Measurements from ENCODE around the gene PDE3A.
"Not testable (repeated sequence)": the region's sequence is repeated elsewhere in the genome, so short reads cannot be mapped to it uniquely, and the experiment has no call there.

Gene PDE3A

GRCh38 chr12:20546267-20546666 is 177.9 kb downstream of the PDE3A start:
- in situ Hi-C loops (cut with MboI; ENCODE audit: low sequenced_read_pairs) = no loop called here

DNA sequence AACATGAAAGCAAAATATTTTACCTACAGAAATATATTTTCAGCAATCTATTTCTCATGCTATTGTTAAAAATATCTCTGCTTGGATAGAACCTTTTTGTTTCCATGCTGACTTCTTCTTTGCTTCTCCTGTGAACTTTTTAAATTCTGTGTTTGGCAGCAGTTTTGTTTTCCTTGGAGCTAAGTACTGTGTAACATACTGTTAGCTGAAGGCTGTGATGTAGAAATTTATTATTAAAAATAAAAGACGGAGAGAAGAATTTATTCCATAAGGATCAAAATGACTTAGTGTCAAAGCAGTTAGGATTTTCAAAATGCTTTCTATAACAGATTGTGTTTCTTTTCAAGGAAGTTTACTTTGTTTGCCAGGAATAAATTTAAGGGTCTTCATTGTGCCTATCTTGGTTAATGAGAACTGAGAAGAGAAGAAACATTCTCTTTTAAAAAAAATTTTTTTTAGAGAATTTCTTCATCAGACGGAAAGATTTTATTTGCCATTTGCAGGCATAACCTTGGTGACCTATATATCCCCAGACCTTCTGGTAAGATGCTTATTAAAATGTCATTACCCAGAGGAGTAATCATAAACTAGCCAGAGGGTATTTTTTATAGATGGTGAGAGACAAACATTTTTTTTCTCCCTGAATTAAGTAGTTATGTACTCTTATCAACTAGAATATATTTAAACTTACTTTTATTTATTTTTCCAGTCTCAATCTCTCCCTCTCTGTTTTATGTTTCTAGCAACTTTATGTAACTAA is 179.7 kb downstream of the PDE3A start:
- in situ Hi-C loops (cut with MboI; ENCODE audit: low sequenced_read_pairs) = no loop called here

GRCh38 chr12:20548611-20549010 is 180.3 kb downstream of the PDE3A start:
- in situ Hi-C loops (cut with MboI; ENCODE audit: low sequenced_read_pairs) = no loop called here

DNA sequence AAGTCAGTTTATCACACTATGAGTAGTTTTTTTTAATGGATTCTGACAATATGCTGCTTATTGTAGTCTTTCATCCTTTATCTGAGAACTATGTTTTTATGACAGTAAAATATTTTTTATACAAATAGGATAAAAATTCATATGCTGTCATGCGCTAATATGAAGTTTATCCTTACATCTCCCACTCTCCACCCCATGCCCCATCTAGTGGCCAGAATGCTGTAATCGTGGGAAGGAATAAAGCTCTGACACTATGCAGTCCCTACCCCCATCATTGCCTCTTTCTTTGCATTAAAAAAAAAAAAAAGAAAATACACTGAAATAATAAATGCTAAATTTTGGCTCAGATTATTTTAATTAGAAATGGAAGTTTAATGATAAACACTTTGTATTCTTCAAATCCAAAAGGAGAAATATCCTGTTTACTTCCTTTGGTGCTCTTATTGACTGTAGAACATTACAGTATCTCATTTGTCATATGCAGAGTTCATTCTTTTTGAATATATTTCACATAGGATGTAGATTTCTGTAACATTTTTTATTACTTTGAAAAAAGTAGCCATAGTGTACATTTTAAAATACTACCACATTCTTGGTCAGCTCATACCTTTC is 180.9 kb downstream of the PDE3A start:
- in situ Hi-C loops (cut with MboI; ENCODE audit: low sequenced_read_pairs) = no loop called here

DNA sequence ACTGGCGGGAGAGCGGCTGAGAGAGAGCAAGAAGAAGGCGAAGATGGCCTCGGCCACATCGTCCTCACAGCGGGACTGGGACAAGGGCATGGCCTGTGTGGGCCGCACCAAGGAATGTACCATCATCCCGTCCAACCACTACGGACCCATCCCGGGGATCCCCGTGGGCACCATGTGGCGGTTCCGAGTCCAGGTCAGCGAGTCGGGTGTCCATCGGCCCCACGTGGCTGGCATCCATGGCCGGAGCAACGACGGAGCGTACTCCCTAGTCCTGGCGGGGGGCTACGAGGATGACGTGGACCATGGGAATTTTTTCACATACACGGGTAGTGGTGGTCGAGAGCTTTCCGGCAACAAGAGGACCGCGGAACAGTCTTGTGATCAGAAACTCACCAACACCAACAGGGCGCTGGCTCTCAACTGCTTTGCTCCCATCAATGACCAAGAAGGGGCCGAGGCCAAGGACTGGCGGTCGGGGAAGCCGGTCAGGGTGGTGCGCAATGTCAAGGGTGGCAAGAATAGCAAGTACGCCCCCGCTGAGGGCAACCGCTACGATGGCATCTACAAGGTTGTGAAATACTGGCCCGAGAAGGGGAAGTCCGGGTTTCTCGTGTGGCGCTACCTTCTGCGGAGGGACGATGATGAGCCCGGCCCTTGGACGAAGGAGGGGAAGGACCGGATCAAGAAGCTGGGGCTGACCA is 183.6 kb downstream of the PDE3A start:
- in situ Hi-C loops (cut with MboI; ENCODE audit: low sequenced_read_pairs) = not testable (repeated sequence)

GRCh38 chr12:20552586-20552985 is 184.2 kb downstream of the PDE3A start:
- in situ Hi-C loops (cut with MboI; ENCODE audit: low sequenced_read_pairs) = not testable (repeated sequence)

DNA sequence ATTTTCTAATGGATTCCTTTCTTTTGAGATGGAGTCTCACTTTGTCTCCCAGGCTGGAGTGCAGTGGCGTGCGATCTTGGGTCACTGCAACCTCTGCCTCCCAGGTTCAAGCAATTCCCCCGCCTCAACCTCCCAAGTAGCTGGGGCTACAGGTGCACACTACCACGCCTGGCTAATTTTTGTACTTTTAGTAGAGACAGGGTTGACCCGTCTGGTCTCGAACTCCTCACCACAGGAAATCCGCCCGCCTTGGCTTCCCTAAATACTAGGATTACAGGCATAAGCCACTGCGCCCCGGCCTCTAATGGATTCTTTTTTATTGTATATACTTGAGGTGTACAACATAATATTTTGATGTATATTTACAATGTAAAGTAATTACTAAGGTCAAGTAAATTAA is 186.7 kb downstream of the PDE3A start:
- in situ Hi-C loops (cut with MboI; ENCODE audit: low sequenced_read_pairs) = no loop called here

DNA sequence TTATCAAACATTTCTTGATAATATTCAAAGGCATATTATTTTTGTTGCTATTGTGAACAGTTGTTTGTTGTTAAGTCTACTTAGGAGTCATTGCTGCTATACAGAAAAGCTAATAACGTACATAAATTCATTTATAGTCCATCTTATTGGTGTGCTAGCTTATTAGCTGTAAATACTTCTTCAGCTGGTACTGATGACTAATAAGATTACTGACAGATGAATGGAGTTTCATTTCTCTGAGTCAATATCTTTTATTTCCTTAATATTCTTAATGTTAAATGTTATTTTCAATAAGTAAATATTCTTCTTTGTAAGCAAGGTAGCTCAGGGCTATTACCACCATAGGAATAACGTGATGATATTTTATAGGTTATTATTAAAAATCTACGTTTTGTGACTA is 187.4 kb downstream of the PDE3A start:
- in situ Hi-C loops (cut with MboI; ENCODE audit: low sequenced_read_pairs) = no loop called here

DNA sequence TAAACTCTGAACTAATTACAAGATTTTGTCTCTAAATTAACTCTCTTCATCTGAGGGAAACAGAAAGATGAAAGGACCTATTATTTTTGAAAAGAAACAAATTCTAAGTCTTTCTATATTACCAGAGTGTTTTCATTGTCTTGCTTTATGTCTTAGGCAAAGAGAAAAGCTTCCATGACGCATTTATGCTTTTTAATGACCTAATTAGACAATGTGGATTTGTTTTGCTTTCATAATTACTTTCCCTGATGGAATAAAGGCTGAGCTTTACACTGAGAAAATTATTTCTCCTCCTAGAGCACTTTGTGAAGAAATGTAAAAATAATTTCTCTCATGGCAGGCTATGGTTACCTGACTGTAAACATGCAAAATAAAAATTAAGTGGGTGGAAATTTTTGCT is 188.8 kb downstream of the PDE3A start:
- in situ Hi-C loops (cut with MboI; ENCODE audit: low sequenced_read_pairs) = no loop called here

GRCh38 chr12:20560935-20561334 is 192.6 kb downstream of the PDE3A start:
- in situ Hi-C loops (cut with MboI; ENCODE audit: low sequenced_read_pairs) = no loop called here

- in situ Hi-C loops (cut with MboI; ENCODE audit: low sequenced_read_pairs) = no loop called here
Measured at GRCh38 chr12:20561871-20562270, 193.5 kb downstream of the PDE3A start.

DNA sequence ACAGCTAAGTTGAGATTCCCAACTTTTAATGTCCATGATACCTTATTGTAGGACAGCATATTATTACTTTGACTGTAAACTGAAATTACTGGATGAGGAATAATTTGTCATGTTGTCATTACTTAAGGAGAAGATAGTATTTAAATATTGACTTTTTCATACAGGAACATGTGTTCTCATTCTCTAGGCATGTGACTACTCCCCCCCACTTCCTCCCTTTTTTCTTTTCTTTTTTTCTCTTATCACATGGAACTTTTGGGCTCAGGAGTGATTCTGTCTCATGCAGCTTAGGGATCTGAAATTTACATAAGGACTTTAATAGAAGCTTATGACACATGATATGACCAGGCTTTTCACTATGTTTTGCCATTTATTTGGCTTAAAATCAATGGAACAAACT is 199.1 kb downstream of the PDE3A start:
- in situ Hi-C loops (cut with MboI; ENCODE audit: low sequenced_read_pairs) = no loop called here

DNA sequence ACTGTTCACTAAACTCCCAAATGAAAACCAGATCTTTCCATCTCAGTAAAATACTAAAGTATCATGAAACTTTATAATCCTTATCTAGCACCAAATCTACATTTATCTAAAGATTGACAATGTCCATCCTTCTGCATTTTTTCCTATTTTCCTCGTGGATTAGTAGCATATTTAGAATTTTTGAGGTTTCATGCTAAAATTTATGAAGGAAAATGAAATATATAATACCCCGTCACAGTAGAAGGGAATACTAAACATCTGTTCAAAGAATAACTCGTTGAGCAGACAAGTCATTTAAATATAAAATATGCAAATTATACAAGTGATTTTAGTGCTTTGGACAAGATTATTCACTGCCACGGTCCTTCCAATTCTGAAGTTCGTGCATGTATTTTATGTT is 204.1 kb downstream of the PDE3A start:
- in situ Hi-C loops (cut with MboI; ENCODE audit: low sequenced_read_pairs) = no loop called here

- in situ Hi-C loops (cut with MboI; ENCODE audit: low sequenced_read_pairs) = no loop called here
Measured at GRCh38 chr12:20576528-20576927, 208.2 kb downstream of the PDE3A start.

GRCh38 chr12:20577054-20577453 is 208.7 kb downstream of the PDE3A start:
- in situ Hi-C loops (cut with MboI; ENCODE audit: low sequenced_read_pairs) = no loop called here

GRCh38 chr12:20578142-20578541 is 209.8 kb downstream of the PDE3A start:
- in situ Hi-C loops (cut with MboI; ENCODE audit: low sequenced_read_pairs) = no loop called here

GRCh38 chr12:20585055-20585625 is 216.8 kb downstream of the PDE3A start:
- in situ Hi-C loops (cut with MboI; ENCODE audit: low sequenced_read_pairs) = no loop called here

DNA sequence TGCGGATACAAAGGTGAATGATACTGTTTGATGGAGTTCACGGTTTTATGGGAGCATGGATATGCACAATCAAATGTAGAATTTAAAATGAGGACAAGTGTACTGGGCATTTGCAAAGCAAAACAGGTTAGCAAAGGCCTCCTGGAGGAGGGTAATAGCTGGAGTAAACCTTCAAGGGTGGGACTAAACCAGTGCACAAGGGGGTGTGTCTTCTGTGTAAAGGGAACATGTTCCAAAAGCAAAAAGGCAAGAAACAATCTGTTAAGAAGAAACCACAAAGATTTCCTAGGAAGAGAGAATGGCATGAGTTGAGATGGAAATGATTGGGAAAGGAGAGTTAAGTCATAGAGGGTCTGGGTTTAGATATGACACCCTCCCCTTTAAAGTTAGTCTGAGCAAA is 217.6 kb downstream of the PDE3A start:
- in situ Hi-C loops (cut with MboI; ENCODE audit: low sequenced_read_pairs) = no loop called here

GRCh38 chr12:20588042-20588441 is 219.7 kb downstream of the PDE3A start:
- in situ Hi-C loops (cut with MboI; ENCODE audit: low sequenced_read_pairs) = no loop called here

GRCh38 chr12:20590570-20590969 is 222.2 kb downstream of the PDE3A start:
- in situ Hi-C loops (cut with MboI; ENCODE audit: low sequenced_read_pairs) = no loop called here

DNA sequence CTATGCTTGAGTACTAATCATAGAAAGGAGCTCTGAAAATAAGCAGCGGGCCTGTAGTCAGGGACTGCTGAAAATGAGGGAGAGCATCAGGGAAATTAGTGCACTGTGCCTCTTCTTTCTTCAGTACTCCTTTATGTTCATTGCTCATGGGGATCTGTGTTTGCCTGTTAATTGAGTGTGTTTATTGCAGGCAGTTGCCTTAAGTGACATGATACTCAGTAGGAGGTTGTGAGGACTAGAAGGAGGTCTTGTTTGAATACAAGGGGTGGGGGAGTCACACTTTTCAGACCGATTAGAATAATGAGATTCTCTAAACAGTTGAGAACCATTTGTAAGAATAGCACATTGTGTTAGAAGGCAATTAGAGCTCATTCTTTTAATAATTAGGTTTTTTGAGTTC is 224.2 kb downstream of the PDE3A start:
- in situ Hi-C loops (cut with MboI; ENCODE audit: low sequenced_read_pairs) = no loop called here

DNA sequence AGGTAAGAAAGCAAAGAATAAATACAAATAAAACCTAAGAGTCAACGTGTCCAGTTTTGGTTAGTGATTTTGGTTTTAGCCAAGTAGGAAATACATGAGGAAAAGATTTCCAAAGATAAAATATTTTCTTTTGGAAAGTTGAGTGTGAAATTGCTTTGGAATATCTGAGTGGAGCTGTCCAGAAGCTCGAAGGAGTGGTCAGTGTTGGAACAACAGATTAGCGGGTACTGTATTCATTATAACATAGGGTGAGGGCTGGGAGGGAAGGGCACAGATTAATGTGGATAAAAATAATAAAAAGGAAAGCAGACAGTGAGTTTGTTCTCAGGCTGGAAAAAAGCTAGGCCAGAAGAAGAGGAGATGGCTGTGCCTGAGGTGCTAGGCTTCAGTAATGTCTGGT is 225.3 kb downstream of the PDE3A start:
- in situ Hi-C loops (cut with MboI; ENCODE audit: low sequenced_read_pairs) = no loop called here

All from HL-60/S4 treated with phorbol 12-myristate 13-acetate at 8.2 ng/mL for 4 days and 3 days (cell line).